H1 (cell line): Measurements from ENCODE around the gene PRR12. TPM values are rescaled to one million over a fixed set of nuclear protein-coding genes. Genes with fewer than 3 reads are reported as not detected.

Experiments
- polyA plus RNA-seq, 7 experiments: library from polyadenylated mRNA; depleted of rRNA in 3 of 7; stranded (reverse) in 5 of 7; unstranded in 2 of 7; fragments of >200 nt in 5 of 7; fragments of 200-250 nt in 2 of 7; gene quantifications; 1 replicate in 5 of 7; 2 replicates in 1 of 7; 4 replicates in 1 of 7; pipeline versions ENCODE4 v1.2.1 to v1.2.3, GENCODE V29; 2011 to 2013; ENCODE audit warnings: missing spikeins in 2 of 7, mixed read lengths in 2 of 7
- small RNA-seq: library from polyadenylated mRNA; stranded (forward); fragments of <200 nt; extraction: miRNeasy Mini kit (QIAGEN cat#:217004); gene quantifications from one replicate; pipeline ENCODE3, GENCODE V24; 2013; ENCODE audit not compliant: insufficient read depth
- total RNA-seq: library from RNA; stranded (reverse); fragmentation: NEBNext Ultra II Directional; extraction: Animal tissue kit (Norgen Biotek cat#: 25700); gene quantifications from 2 replicates; pipeline ENCODE4 v1.2.1, GENCODE V29; 2021

Gene PRR12
- total and polyA plus RNA-seq, 2 of the 8 experiments (the other 6 are each of a cell fraction or from before 2014, with no cell fraction given) = 2.5 to 59.4 TPM

Small RNAs within 50 kb of the gene (small RNA-seq; reads per million reads assigned to genes)
- not detected for gene RF00019

Other genes starting within 250 kb of the PRR12 start
- gene TEAD2, start 228.8 kb upstream of the PRR12 start, total RNA-seq = 146 and 156 TPM in 2 replicates
- 87.6 and 110 TPM in 2 replicates for gene TEAD2, start 228.8 kb upstream of the PRR12 start, polyA plus RNA-seq (2011; rRNA removed)
- 2.6 and 3.1 TPM in 2 replicates for gene DKKL1, start 227.3 kb upstream of the PRR12 start, total RNA-seq
- gene DKKL1, start 227.3 kb upstream of the PRR12 start, polyA plus RNA-seq (2011; rRNA removed) = 5.9 and 6.8 TPM in 2 replicates
- 0.19 and 0.57 TPM in 2 replicates for gene KASH5, start 202.9 kb upstream of the PRR12 start, total RNA-seq
- 0.05 and 0.28 TPM in 2 replicates for gene KASH5, start 202.9 kb upstream of the PRR12 start, polyA plus RNA-seq (2011; rRNA removed)
- gene PTH2, start 167.7 kb upstream of the PRR12 start, total RNA-seq = 0.82 TPM in 1 of 2 replicates, not detected in the other
- 0.50 TPM in 1 of 2 replicates, not detected in the other for gene PTH2, start 167.7 kb upstream of the PRR12 start, polyA plus RNA-seq (2011; rRNA removed)
- 0.93 and 1.1 TPM in 2 replicates for gene GFY, start 165.8 kb upstream of the PRR12 start, total RNA-seq
- gene GFY, start 165.8 kb upstream of the PRR12 start, polyA plus RNA-seq (2011; rRNA removed) = 0.68 and 1.2 TPM in 2 replicates
- gene SLC17A7, start 149.7 kb upstream of the PRR12 start, total RNA-seq = 2.3 and 3.0 TPM in 2 replicates
- 2.7 and 4.7 TPM in 2 replicates for gene SLC17A7, start 149.7 kb upstream of the PRR12 start, polyA plus RNA-seq (2011; rRNA removed)
- gene PIH1D1, start 139.4 kb upstream of the PRR12 start, total RNA-seq = 146 and 155 TPM in 2 replicates
- gene PIH1D1, start 139.4 kb upstream of the PRR12 start, polyA plus RNA-seq (2011; rRNA removed) = 195 and 220 TPM in 2 replicates
- 32.7 and 34.3 TPM in 2 replicates for gene ALDH16A1, start 138.0 kb upstream of the PRR12 start, total RNA-seq
- gene ALDH16A1, start 138.0 kb upstream of the PRR12 start, polyA plus RNA-seq (2011; rRNA removed) = 30.5 and 54.8 TPM in 2 replicates
- 1.6 and 2.6 TPM in 2 replicates for gene FLT3LG, start 117.0 kb upstream of the PRR12 start, total RNA-seq
- 3.2 and 3.9 TPM in 2 replicates for gene FLT3LG, start 117.0 kb upstream of the PRR12 start, polyA plus RNA-seq (2011; rRNA removed)
- 3,305 and 3,520 TPM in 2 replicates for gene RPL13A, start 103.6 kb upstream of the PRR12 start, total RNA-seq
- 8,501 and 8,868 TPM in 2 replicates for gene RPL13A, start 103.6 kb upstream of the PRR12 start, polyA plus RNA-seq (2011; rRNA removed)
- gene RPS11, start 94.7 kb upstream of the PRR12 start, total RNA-seq = 2,240 and 2,296 TPM in 2 replicates
- 4,988 and 6,072 TPM in 2 replicates for gene RPS11, start 94.7 kb upstream of the PRR12 start, polyA plus RNA-seq (2011; rRNA removed)
- 43.4 and 46.5 TPM in 2 replicates for gene FCGRT, start 78.5 kb upstream of the PRR12 start, total RNA-seq
- gene FCGRT, start 78.5 kb upstream of the PRR12 start, polyA plus RNA-seq (2011; rRNA removed) = 41.2 and 66.7 TPM in 2 replicates
- gene RCN3, start 63.2 kb upstream of the PRR12 start, total RNA-seq = 18.9 and 19.5 TPM in 2 replicates
- 5.8 and 9.4 TPM in 2 replicates for gene RCN3, start 63.2 kb upstream of the PRR12 start, polyA plus RNA-seq (2011; rRNA removed)
- gene NOSIP, start 10.6 kb upstream of the PRR12 start, total RNA-seq = 85.1 and 93.8 TPM in 2 replicates
- 192 and 254 TPM in 2 replicates for gene NOSIP, start 10.6 kb upstream of the PRR12 start, polyA plus RNA-seq (2011; rRNA removed)
- gene PRRG2, start 9.9 kb upstream of the PRR12 start, total RNA-seq = 4.1 and 5.7 TPM in 2 replicates
- gene PRRG2, start 9.9 kb upstream of the PRR12 start, polyA plus RNA-seq (2011; rRNA removed) = 5.6 and 6.3 TPM in 2 replicates
- gene RRAS, start 49.0 kb downstream of the PRR12 start, total RNA-seq = 16.9 and 17.7 TPM in 2 replicates
- 49.1 and 62.9 TPM in 2 replicates for gene RRAS, start 49.0 kb downstream of the PRR12 start, polyA plus RNA-seq (2011; rRNA removed)
- gene SCAF1, start 51.0 kb downstream of the PRR12 start, total RNA-seq = 81.7 and 93.3 TPM in 2 replicates
- 9.7 and 21.4 TPM in 2 replicates for gene SCAF1, start 51.0 kb downstream of the PRR12 start, polyA plus RNA-seq (2011; rRNA removed)
- gene IRF3, start 74.7 kb downstream of the PRR12 start, total RNA-seq = 114 and 115 TPM in 2 replicates
- gene IRF3, start 74.7 kb downstream of the PRR12 start, polyA plus RNA-seq (2011; rRNA removed) = 103 and 185 TPM in 2 replicates
- gene BCL2L12, start 74.8 kb downstream of the PRR12 start, total RNA-seq = 126 and 133 TPM in 2 replicates
- 209 and 280 TPM in 2 replicates for gene BCL2L12, start 74.8 kb downstream of the PRR12 start, polyA plus RNA-seq (2011; rRNA removed)
- 561 and 579 TPM in 2 replicates for gene PRMT1, start 86.1 kb downstream of the PRR12 start, total RNA-seq
- 1,215 and 1,548 TPM in 2 replicates for gene PRMT1, start 86.1 kb downstream of the PRR12 start, polyA plus RNA-seq (2011; rRNA removed)
- 2.6 and 4.3 TPM in 2 replicates for gene ADM5, start 98.4 kb downstream of the PRR12 start, total RNA-seq
- 2.5 and 5.4 TPM in 2 replicates for gene ADM5, start 98.4 kb downstream of the PRR12 start, polyA plus RNA-seq (2011; rRNA removed)
- gene CPT1C, start 99.9 kb downstream of the PRR12 start, total RNA-seq = 91.8 and 98.3 TPM in 2 replicates
- gene CPT1C, start 99.9 kb downstream of the PRR12 start, polyA plus RNA-seq (2011; rRNA removed) = 79.6 and 122 TPM in 2 replicates
- gene TSKS, start 172.1 kb downstream of the PRR12 start, total RNA-seq = not detected in 2 replicates
- 0.21 and 0.24 TPM in 2 replicates for gene TSKS, start 172.1 kb downstream of the PRR12 start, polyA plus RNA-seq (2011; rRNA removed)
- gene AP2A1, start 175.8 kb downstream of the PRR12 start, total RNA-seq = 105 and 109 TPM in 2 replicates
- 106 and 157 TPM in 2 replicates for gene AP2A1, start 175.8 kb downstream of the PRR12 start, polyA plus RNA-seq (2011; rRNA removed)
- 33.9 and 34.1 TPM in 2 replicates for gene FUZ, start 222.1 kb downstream of the PRR12 start, total RNA-seq
- gene FUZ, start 222.1 kb downstream of the PRR12 start, polyA plus RNA-seq (2011; rRNA removed) = 28.4 and 43.8 TPM in 2 replicates
- 71.4 and 73.9 TPM in 2 replicates for gene MED25, start 227.1 kb downstream of the PRR12 start, total RNA-seq
- gene MED25, start 227.1 kb downstream of the PRR12 start, polyA plus RNA-seq (2011; rRNA removed) = 21.6 and 40.4 TPM in 2 replicates